ENCODE measurements around the gene RNF224. TPM values are rescaled to one million over a fixed set of nuclear protein-coding genes. Genes with fewer than 3 reads are reported as not detected.
A peak's percentile ranks its signal among the peaks of the same experiment; 100 is the strongest.

Gene RNF224
- polyA plus RNA-seq, 3 donors, result not detected

DNA sequence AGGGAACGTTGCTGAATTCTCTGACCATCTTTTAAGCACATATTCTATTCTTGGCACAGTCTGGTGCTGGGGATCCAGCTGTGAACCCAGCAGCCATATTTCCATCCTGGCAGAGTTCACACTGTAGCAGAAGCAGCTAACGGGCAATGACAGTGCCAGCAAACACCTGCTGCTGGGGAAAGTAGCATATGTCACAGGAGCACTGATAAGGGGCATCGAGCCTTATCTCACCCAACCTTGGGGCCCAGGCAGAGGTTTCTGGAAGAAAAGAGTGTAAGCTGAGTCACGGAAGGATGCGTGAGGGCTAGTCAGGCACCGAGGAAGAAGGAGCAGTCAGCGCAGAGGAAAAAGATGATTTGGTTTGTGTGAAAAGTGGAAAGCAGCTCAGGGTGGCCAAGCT is 20.7 kb upstream of the RNF224 start:
- Mint-ChIP-seq H3K4me3 (peak overlapping the region in 1 of 2 donors; percentile 92), H3K9me3 (peaks cover 0 to 2% (median 0%) of the 10 kb centered on the region in 7 donors), H3K4me1 (peaks cover 40% of the 10 kb centered on the region), H3K36me3 (peaks cover 18 to 42% of the 10 kb centered on the region in 2 donors), H3K27ac (peak overlapping the region; percentile 8 to 96 (median 91)), H3K27me3 (ENCODE audit: low read depth in 3 of 3) (peaks cover 0 to 3% (median 0%) of the 10 kb centered on the region in 3 donors)
- H4K20me1 ChIP-seq (ENCODE audit: insufficient read depth, low read length), result peaks cover 7% of the 10 kb centered on the region
- no peaks in the 10 kb centered on the region for H3K9me3 ChIP-seq (replicated peaks in 1 of 2; ENCODE audit: control insufficient read depth in 1 of 2, insufficient read depth in 1 of 2, low read length in 2 of 2)
- 92% methylated on average over 6 of the region's 7 CpGs for WGBS (ENCODE audit: insufficient coverage)
- intact Hi-C loops (cut with micrococcal nuclease), result no loop called here
- H3K79me2 ChIP-seq (ENCODE audit: insufficient read depth, low read length), result peaks cover 56% of the 10 kb centered on the region
- no peak overlapping the region for H3K9ac ChIP-seq (ENCODE audit: insufficient read depth, low read length, poor library complexity, severe bottlenecking)
- TF ChIP-seq CTCF (IDR thresholded peaks at IDR 0.05), result no peak
- H3K36me3 ChIP-seq (replicated peaks in 1 of 2; ENCODE audit: control insufficient read depth in 1 of 2, insufficient read depth in 2 of 2, low read length in 2 of 2), result peaks cover 4 to 25% of the 10 kb centered on the region in 2 donors
- H3K4me2 ChIP-seq (replicated peaks; ENCODE audit: extremely low read depth, low read length, poor library complexity, severe bottlenecking), result peak overlapping the region; percentile 89
- peaks cover 28 to 43% of the 10 kb centered on the region in 2 donors for H3K4me1 ChIP-seq (ENCODE audit: control insufficient read depth in 1 of 2, insufficient read depth in 2 of 2, low read length in 2 of 2)
- H2AFZ ChIP-seq (ENCODE audit: insufficient read depth, low read depth, low read length, poor library complexity, severe bottlenecking), result no peak overlapping the region
- H3K4me3 ChIP-seq (replicated peaks in 1 of 3; ENCODE audit: low read depth in 2 of 3, low read length in 3 of 3), result peak overlapping the region in 1 of 3 experiments; percentile 91
- no peak for DNase-seq
- peak overlapping the region in 1 of 2 donors; percentile 92 for H3K27ac ChIP-seq (ENCODE audit: low read depth in 1 of 2, low read length in 2 of 2)
- no peaks in the 10 kb centered on the region for H3K27me3 ChIP-seq (ENCODE audit: control insufficient read depth in 2 of 2, insufficient read depth in 2 of 2, low read length in 2 of 2)

DNA sequence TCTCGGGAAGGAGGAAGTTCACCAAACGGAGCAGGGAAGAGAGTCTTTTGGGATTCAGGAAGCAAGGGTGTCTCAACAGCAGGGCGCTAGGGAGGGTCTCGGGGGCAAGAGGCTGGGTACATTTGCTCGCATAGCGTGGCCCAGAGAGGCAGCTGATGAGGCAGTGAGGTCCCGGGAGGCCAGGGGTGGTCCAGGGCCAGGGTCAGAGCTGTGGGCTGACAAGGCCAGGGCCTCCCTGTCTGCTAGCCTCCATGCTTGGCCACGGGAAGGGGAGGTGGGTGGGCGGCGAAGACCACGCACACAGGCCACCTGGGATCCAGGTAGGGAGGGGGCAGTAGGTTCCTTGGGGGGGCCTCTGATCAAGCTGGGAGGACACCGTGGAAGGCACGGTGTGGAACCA is 15.8 kb upstream of the RNF224 start:
- peaks cover 34 to 56% of the 10 kb centered on the region in 2 donors for H3K36me3 ChIP-seq (replicated peaks in 1 of 2; ENCODE audit: control insufficient read depth in 1 of 2, insufficient read depth in 2 of 2, low read length in 2 of 2)
- no peak overlapping the region for H3K27ac Mint-ChIP-seq
- no peak overlapping the region for H3K4me3 ChIP-seq (replicated peaks in 1 of 3; ENCODE audit: low read depth in 2 of 3, low read length in 3 of 3)
- H3K27me3 ChIP-seq (ENCODE audit: control insufficient read depth in 2 of 2, insufficient read depth in 2 of 2, low read length in 2 of 2), result no peaks in the 10 kb centered on the region
- H4K20me1 ChIP-seq (ENCODE audit: insufficient read depth, low read length), result no peaks in the 10 kb centered on the region
- no peaks in the 10 kb centered on the region for H3K9me3 ChIP-seq (replicated peaks in 1 of 2; ENCODE audit: control insufficient read depth in 1 of 2, insufficient read depth in 1 of 2, low read length in 2 of 2)
- no peak for TF ChIP-seq CTCF (IDR thresholded peaks at IDR 0.05)
- DNase-seq, result no peak
- no peak overlapping the region for H3K4me3 Mint-ChIP-seq
- H3K9ac ChIP-seq (ENCODE audit: insufficient read depth, low read length, poor library complexity, severe bottlenecking), result no peak overlapping the region
- peaks cover 5 to 11% of the 10 kb centered on the region in 2 donors for H3K4me1 ChIP-seq (ENCODE audit: control insufficient read depth in 1 of 2, insufficient read depth in 2 of 2, low read length in 2 of 2)
- peaks cover 12% of the 10 kb centered on the region for H3K79me2 ChIP-seq (ENCODE audit: insufficient read depth, low read length)
- no peak overlapping the region for H3K27ac ChIP-seq (ENCODE audit: low read depth in 1 of 2, low read length in 2 of 2)
- no peak overlapping the region for H2AFZ ChIP-seq (ENCODE audit: insufficient read depth, low read depth, low read length, poor library complexity, severe bottlenecking)
- peaks cover 0 to 4% (median 0%) of the 10 kb centered on the region in 3 donors for H3K27me3 Mint-ChIP-seq (ENCODE audit: low read depth in 3 of 3)
- no peak overlapping the region for H3K4me2 ChIP-seq (replicated peaks; ENCODE audit: extremely low read depth, low read length, poor library complexity, severe bottlenecking)
- intact Hi-C loops (cut with micrococcal nuclease), result no loop called here
- 86% methylated on average over 13 of the region's 13 CpGs for WGBS (ENCODE audit: insufficient coverage)
- no peaks in the 10 kb centered on the region for H3K9me3 Mint-ChIP-seq
- H3K36me3 Mint-ChIP-seq, result peaks cover 32 to 69% of the 10 kb centered on the region in 2 donors
- peaks cover 11% of the 10 kb centered on the region for H3K4me1 Mint-ChIP-seq
